Measurements from ENCODE around the gene CAPZB.

Gene CAPZB

GRCh38 chr1:19343617-19344350 lies 141.6 kb downstream of the CAPZB start:
- Mint-ChIP-seq H3K4me3 (no peak overlapping the region), H3K36me3 (ENCODE audit: low read depth) (peaks cover 82% of the 10 kb centered on the region), H3K27ac (peak overlapping the region; percentile 80), H3K4me1 (ENCODE audit: low read depth) (peaks cover 11% of the 10 kb centered on the region), H3K27me3 (no peaks in the 10 kb centered on the region), H3K9me3 (no peaks in the 10 kb centered on the region)
- DNase-seq, result no peak

GRCh38 chr1:19342894-19343616 lies 142.3 kb downstream of the CAPZB start:
- no peak for DNase-seq
- no peaks in the 10 kb centered on the region for H3K9me3 Mint-ChIP-seq
- peak overlapping the region; percentile 9 for H3K27ac Mint-ChIP-seq
- H3K36me3 Mint-ChIP-seq (ENCODE audit: low read depth), result peaks cover 81% of the 10 kb centered on the region
- H3K4me1 Mint-ChIP-seq (ENCODE audit: low read depth), result peaks cover 10% of the 10 kb centered on the region
- no peaks in the 10 kb centered on the region for H3K27me3 Mint-ChIP-seq
- no peak overlapping the region for H3K4me3 Mint-ChIP-seq

- Mint-ChIP-seq H3K9me3 (no peaks in the 10 kb centered on the region), H3K36me3 (ENCODE audit: low read depth) (peaks cover 86% of the 10 kb centered on the region), H3K4me3 (no peak overlapping the region), H3K27ac (peak overlapping the region; percentile 82), H3K4me1 (ENCODE audit: low read depth) (peaks cover 15% of the 10 kb centered on the region), H3K27me3 (no peaks in the 10 kb centered on the region)
- DNase-seq, result no peak
Measured at GRCh38 chr1:19342062-19342750, 143.1 kb downstream of the CAPZB start.

GRCh38 chr1:19341201-19342061 lies 143.9 kb downstream of the CAPZB start:
- H3K27me3 Mint-ChIP-seq, result no peaks in the 10 kb centered on the region
- peaks cover 86% of the 10 kb centered on the region for H3K36me3 Mint-ChIP-seq (ENCODE audit: low read depth)
- no peak overlapping the region for H3K4me3 Mint-ChIP-seq
- H3K9me3 Mint-ChIP-seq, result no peaks in the 10 kb centered on the region
- peaks cover 23% of the 10 kb centered on the region for H3K4me1 Mint-ChIP-seq (ENCODE audit: low read depth)
- peak overlapping the region; percentile 82 for H3K27ac Mint-ChIP-seq
- DNase-seq, result peak; percentile 87

- no peaks in the 10 kb centered on the region for H3K9me3 Mint-ChIP-seq
- H3K4me3 Mint-ChIP-seq, result no peak overlapping the region
- H3K4me1 Mint-ChIP-seq (ENCODE audit: low read depth), result peaks cover 31% of the 10 kb centered on the region
- peak overlapping the region; percentile 82 for H3K27ac Mint-ChIP-seq
- H3K27me3 Mint-ChIP-seq, result no peaks in the 10 kb centered on the region
- peaks cover 79% of the 10 kb centered on the region for H3K36me3 Mint-ChIP-seq (ENCODE audit: low read depth)
- no peak for DNase-seq
Measured at GRCh38 chr1:19340387-19340937, 144.9 kb downstream of the CAPZB start.

GRCh38 chr1:19339214-19339861 lies 146.0 kb downstream of the CAPZB start:
- no peak overlapping the region for H3K4me3 Mint-ChIP-seq
- no peaks in the 10 kb centered on the region for H3K9me3 Mint-ChIP-seq
- no peaks in the 10 kb centered on the region for H3K27me3 Mint-ChIP-seq
- peaks cover 35% of the 10 kb centered on the region for H3K4me1 Mint-ChIP-seq (ENCODE audit: low read depth)
- peak overlapping the region; percentile 22 for H3K27ac Mint-ChIP-seq
- no peak for DNase-seq
- peaks cover 68% of the 10 kb centered on the region for H3K36me3 Mint-ChIP-seq (ENCODE audit: low read depth)

GRCh38 chr1:19338323-19338762 lies 147.0 kb downstream of the CAPZB start:
- no peak overlapping the region for H3K4me3 Mint-ChIP-seq
- peak overlapping the region; percentile 89 for H3K27ac Mint-ChIP-seq
- H3K27me3 Mint-ChIP-seq, result no peaks in the 10 kb centered on the region
- peaks cover 40% of the 10 kb centered on the region for H3K4me1 Mint-ChIP-seq (ENCODE audit: low read depth)
- peaks cover 59% of the 10 kb centered on the region for H3K36me3 Mint-ChIP-seq (ENCODE audit: low read depth)
- H3K9me3 Mint-ChIP-seq, result no peaks in the 10 kb centered on the region
- no peak for DNase-seq

- Mint-ChIP-seq H3K4me1 (ENCODE audit: low read depth) (peaks cover 42% of the 10 kb centered on the region), H3K36me3 (ENCODE audit: low read depth) (peaks cover 48% of the 10 kb centered on the region), H3K4me3 (no peak overlapping the region), H3K27ac (peak overlapping the region; percentile 89), H3K9me3 (no peaks in the 10 kb centered on the region), H3K27me3 (no peaks in the 10 kb centered on the region)
- no peak for DNase-seq
Measured at GRCh38 chr1:19337289-19337688, 148.1 kb downstream of the CAPZB start.

GRCh38 chr1:19336543-19336942 lies 148.8 kb downstream of the CAPZB start:
- Mint-ChIP-seq H3K9me3 (no peaks in the 10 kb centered on the region), H3K27me3 (no peaks in the 10 kb centered on the region), H3K27ac (peak overlapping the region; percentile 89), H3K36me3 (ENCODE audit: low read depth) (peaks cover 41% of the 10 kb centered on the region), H3K4me3 (peak overlapping the region; percentile 38), H3K4me1 (ENCODE audit: low read depth) (peaks cover 39% of the 10 kb centered on the region)
- DNase-seq, result peak; percentile 67

GRCh38 chr1:19333587-19334354 lies 151.6 kb downstream of the CAPZB start:
- Mint-ChIP-seq H3K36me3 (ENCODE audit: low read depth) (peaks cover 18% of the 10 kb centered on the region), H3K9me3 (no peaks in the 10 kb centered on the region), H3K27me3 (no peaks in the 10 kb centered on the region), H3K4me1 (ENCODE audit: low read depth) (peaks cover 34% of the 10 kb centered on the region), H3K4me3 (no peak overlapping the region), H3K27ac (no peak overlapping the region)
- DNase-seq, result no peak

- Mint-ChIP-seq H3K4me3 (no peak overlapping the region), H3K4me1 (ENCODE audit: low read depth) (peaks cover 33% of the 10 kb centered on the region), H3K36me3 (ENCODE audit: low read depth) (peaks cover 13% of the 10 kb centered on the region), H3K27me3 (no peaks in the 10 kb centered on the region), H3K27ac (peak overlapping the region; percentile 44), H3K9me3 (no peaks in the 10 kb centered on the region)
- no peak for DNase-seq
Measured at GRCh38 chr1:19332832-19333231, 152.5 kb downstream of the CAPZB start.

GRCh38 chr1:19331262-19331878 lies 154.0 kb downstream of the CAPZB start:
- no peaks in the 10 kb centered on the region for H3K9me3 Mint-ChIP-seq
- H3K27me3 Mint-ChIP-seq, result no peaks in the 10 kb centered on the region
- H3K36me3 Mint-ChIP-seq (ENCODE audit: low read depth), result peaks cover 14% of the 10 kb centered on the region
- H3K27ac Mint-ChIP-seq, result no peak overlapping the region
- H3K4me1 Mint-ChIP-seq (ENCODE audit: low read depth), result peaks cover 19% of the 10 kb centered on the region
- DNase-seq, result no peak
- H3K4me3 Mint-ChIP-seq, result no peak overlapping the region

Data from activated T-cell treated with anti-CD3 and anti-CD28 coated beads, Interleukin-2, amount 50 U/mL, for 24 hours (primary cell).